Activated CD8-positive, alpha-beta memory T cell treated with anti-CD3 and anti-CD28 coated beads, Interleukin-2, amount 10 ng/mL, durations not matched to agents 7 days and 5 days (primary cell): ENCODE measurements around the gene SLITRK2. TPM values are rescaled to one million over a fixed set of nuclear protein-coding genes. Genes with fewer than 3 reads are reported as not detected.

Experiments used
- ATAC-seq: fragments of 150-1000 bp; cut with Tn5 transposase; one replicate; pipeline ENCODE4 v1.10.0; 2021; ENCODE audit warnings: moderate library complexity
- CTCF ChIA-PET: fragments of 350-600 bp; sonication (Branson Sonifier 250); formaldehyde crosslinking; loops from one replicate; lab custom pipeline; 2021; ENCODE audit warnings: antibody characterized with exemption; lab: Charles Lee
- DNase-seq: peaks from one replicate; pipeline ENCODE4 v3.0.0-alpha.2; 2020
- H3K27ac Mint-ChIP-seq: one replicate; pipeline ENCODE4 v1.8.0; 2021; ENCODE audit warnings: mild to moderate bottlenecking, mixed read lengths
- H3K27me3 Mint-ChIP-seq: one replicate; pipeline ENCODE4 v1.8.0; 2021; ENCODE audit warnings: mixed read lengths
- H3K36me3 Mint-ChIP-seq: one replicate; pipeline ENCODE4 v1.8.0; 2021; ENCODE audit warnings: mild to moderate bottlenecking, mixed read lengths
- H3K4me1 Mint-ChIP-seq: one replicate; pipeline ENCODE4 v1.8.0; 2021; ENCODE audit warnings: mixed read lengths
- H3K4me3 Mint-ChIP-seq: one replicate; pipeline ENCODE4 v1.8.0; 2021; ENCODE audit warnings: mild to moderate bottlenecking, moderate library complexity, mixed read lengths
- H3K9me3 Mint-ChIP-seq: one replicate; pipeline ENCODE4 v1.8.0; 2022; ENCODE audit warnings: low read depth, mixed read lengths
- total RNA-seq, 2 experiments: library from RNA; stranded (reverse); gene quantifications; one replicate each; pipeline ENCODE4 v1.2.3, GENCODE V29; 2021

SLITRK2 gene
- total RNA-seq, 2 experiments from 2014 or later = not detected

GRCh38 chrX:145825896-145826295 lies 8.3 kb downstream of the SLITRK2 start:
- Mint-ChIP-seq H3K9me3 (no peaks in the 10 kb centered on the region), H3K27ac (no peak overlapping the region), H3K4me3 (no peak overlapping the region), H3K27me3 (peaks cover 6% of the 10 kb centered on the region), H3K36me3 (no peaks in the 10 kb centered on the region), H3K4me1 (no peaks in the 10 kb centered on the region)
- DNase-seq = no peak
- CTCF ChIA-PET = no interaction called here
- no peak for ATAC-seq

- Mint-ChIP-seq H3K27me3 (peaks cover 5% of the 10 kb centered on the region), H3K27ac (no peak overlapping the region), H3K9me3 (no peaks in the 10 kb centered on the region), H3K4me1 (no peaks in the 10 kb centered on the region), H3K36me3 (no peaks in the 10 kb centered on the region), H3K4me3 (no peak overlapping the region)
- ATAC-seq (no peak), DNase-seq (no peak)
- CTCF ChIA-PET = no interaction called here
Measured at GRCh38 chrX:145826466-145826865, 8.8 kb downstream of the SLITRK2 start.

- no peaks in the 10 kb centered on the region for H3K9me3 Mint-ChIP-seq
- H3K4me3 Mint-ChIP-seq = no peak overlapping the region
- no peak overlapping the region for H3K27ac Mint-ChIP-seq
- ATAC-seq (no peak), DNase-seq (no peak)
- H3K36me3 Mint-ChIP-seq = no peaks in the 10 kb centered on the region
- no peaks in the 10 kb centered on the region for H3K27me3 Mint-ChIP-seq
- H3K4me1 Mint-ChIP-seq = no peaks in the 10 kb centered on the region
- CTCF ChIA-PET = no interaction called here
Measured at GRCh38 chrX:145832796-145833195, 15.2 kb downstream of the SLITRK2 start.

- Mint-ChIP-seq H3K27ac (no peak overlapping the region), H3K4me1 (no peaks in the 10 kb centered on the region), H3K27me3 (no peaks in the 10 kb centered on the region), H3K36me3 (no peaks in the 10 kb centered on the region), H3K4me3 (no peak overlapping the region), H3K9me3 (no peaks in the 10 kb centered on the region)
- CTCF ChIA-PET = no interaction called here
- ATAC-seq (no peak), DNase-seq (no peak)
Measured at GRCh38 chrX:145840531-145840930, 22.9 kb downstream of the SLITRK2 start.

GRCh38 chrX:145843146-145843904 lies 25.7 kb downstream of the SLITRK2 start:
- H3K4me3 Mint-ChIP-seq = no peak overlapping the region
- H3K27me3 Mint-ChIP-seq = no peaks in the 10 kb centered on the region
- CTCF ChIA-PET = no interaction called here
- DNase-seq (no peak), ATAC-seq (no peak)
- no peaks in the 10 kb centered on the region for H3K4me1 Mint-ChIP-seq
- no peaks in the 10 kb centered on the region for H3K36me3 Mint-ChIP-seq
- no peaks in the 10 kb centered on the region for H3K9me3 Mint-ChIP-seq
- no peak overlapping the region for H3K27ac Mint-ChIP-seq

- ATAC-seq = no peak
- no peak overlapping the region for H3K27ac Mint-ChIP-seq
- H3K4me1 Mint-ChIP-seq = no peaks in the 10 kb centered on the region
- H3K4me3 Mint-ChIP-seq = no peak overlapping the region
- DNase-seq = no peak
- no peaks in the 10 kb centered on the region for H3K27me3 Mint-ChIP-seq
- peaks cover under 1% of the 10 kb centered on the region for H3K9me3 Mint-ChIP-seq
- H3K36me3 Mint-ChIP-seq = no peaks in the 10 kb centered on the region
- CTCF ChIA-PET = no interaction called here
Measured at GRCh38 chrX:145844886-145845285, 27.3 kb downstream of the SLITRK2 start.

- H3K9me3 Mint-ChIP-seq = peaks cover 4% of the 10 kb centered on the region
- CTCF ChIA-PET = no interaction called here
- no peaks in the 10 kb centered on the region for H3K27me3 Mint-ChIP-seq
- no peak for DNase-seq
- no peak overlapping the region for H3K4me3 Mint-ChIP-seq
- no peaks in the 10 kb centered on the region for H3K36me3 Mint-ChIP-seq
- no peaks in the 10 kb centered on the region for H3K4me1 Mint-ChIP-seq
- ATAC-seq = no peak
- H3K27ac Mint-ChIP-seq = no peak overlapping the region
Measured at GRCh38 chrX:145848448-145848847, 30.8 kb downstream of the SLITRK2 start.

GRCh38 chrX:145848857-145849256 lies 31.2 kb downstream of the SLITRK2 start:
- Mint-ChIP-seq H3K27ac (no peak overlapping the region), H3K27me3 (no peaks in the 10 kb centered on the region), H3K36me3 (no peaks in the 10 kb centered on the region), H3K4me1 (no peaks in the 10 kb centered on the region), H3K4me3 (no peak overlapping the region), H3K9me3 (peaks cover 4% of the 10 kb centered on the region)
- CTCF ChIA-PET = no interaction called here
- no peak for DNase-seq
- no peak for ATAC-seq

GRCh38 chrX:145853181-145853580 lies 35.6 kb downstream of the SLITRK2 start:
- no peak for DNase-seq
- no peaks in the 10 kb centered on the region for H3K4me1 Mint-ChIP-seq

GRCh38 chrX:145856181-145856580 lies 38.6 kb downstream of the SLITRK2 start:
- Mint-ChIP-seq H3K36me3 (no peaks in the 10 kb centered on the region), H3K4me1 (no peaks in the 10 kb centered on the region), H3K27me3 (no peaks in the 10 kb centered on the region), H3K9me3 (no peaks in the 10 kb centered on the region), H3K4me3 (no peak overlapping the region), H3K27ac (no peak overlapping the region)
- DNase-seq = no peak
- CTCF ChIA-PET = no interaction called here
- ATAC-seq = no peak

More at GRCh38 chrX:145853181-145853580, 35.6 kb downstream of the SLITRK2 start:
- no peak overlapping the region for H3K4me3 Mint-ChIP-seq
- ATAC-seq = no peak
- H3K36me3 Mint-ChIP-seq = no peaks in the 10 kb centered on the region
- H3K27ac Mint-ChIP-seq = no peak overlapping the region
- CTCF ChIA-PET = no interaction called here
- H3K9me3 Mint-ChIP-seq = peaks cover 4% of the 10 kb centered on the region
- no peaks in the 10 kb centered on the region for H3K27me3 Mint-ChIP-seq

GRCh38 chrX:145861818-145862217 lies 44.2 kb downstream of the SLITRK2 start:
- no peaks in the 10 kb centered on the region for H3K4me1 Mint-ChIP-seq
- H3K36me3 Mint-ChIP-seq = no peaks in the 10 kb centered on the region
- H3K27me3 Mint-ChIP-seq = no peaks in the 10 kb centered on the region
- H3K9me3 Mint-ChIP-seq = peaks cover 2% of the 10 kb centered on the region
- no peak for DNase-seq
- no peak overlapping the region for H3K4me3 Mint-ChIP-seq
- no peak overlapping the region for H3K27ac Mint-ChIP-seq
- CTCF ChIA-PET = no interaction called here
- no peak for ATAC-seq

- CTCF ChIA-PET = no interaction called here
- H3K9me3 Mint-ChIP-seq = peaks cover 2% of the 10 kb centered on the region
Measured at GRCh38 chrX:145865082-145865481, 47.5 kb downstream of the SLITRK2 start.

More at GRCh38 chrX:145865082-145865481, 47.5 kb downstream of the SLITRK2 start:
- ATAC-seq = no peak
- Mint-ChIP-seq H3K27ac (no peak overlapping the region), H3K27me3 (no peaks in the 10 kb centered on the region), H3K4me3 (no peak overlapping the region), H3K4me1 (no peaks in the 10 kb centered on the region), H3K36me3 (no peaks in the 10 kb centered on the region)
- no peak for DNase-seq
